Smooth muscle cell (in vitro differentiated cells): ENCODE results near the gene CLPTM1L. TPM values are rescaled to one million over a fixed set of nuclear protein-coding genes. Genes with fewer than 3 reads are reported as not detected.
"Not testable (repeated sequence)": the region's sequence is repeated elsewhere in the genome, so short reads cannot be mapped to it uniquely, and the experiment has no call there.

Experiments used
- DNase-seq: peaks from one replicate; lab custom pipeline; 2025; ENCODE audit not compliant: unreplicated experiment; lab: John Stamatoyannopoulos, UW
- H2AFZ ChIP-seq: fragments of 200-600 bp; sonication (generic); 2 replicates; pipeline ENCODE4 v1.6.0; 2016; ENCODE audit warnings: antibody characterized with exemption, low read depth, mild to moderate bottlenecking
- H3F3A ChIP-seq: fragments of 200-600 bp; sonication (generic); 2 replicates; pipeline ENCODE4 v1.6.0; 2017; ENCODE audit warnings: antibody characterized with exemption, low read depth
- H3K27ac ChIP-seq: fragments of 200-600 bp; sonication (generic); 2 replicates; pipeline ENCODE4 v1.5.1; 2016; ENCODE audit warnings: low read depth, mild to moderate bottlenecking
- H3K27me3 ChIP-seq: fragments of 200-600 bp; sonication (generic); 2 replicates; pipeline ENCODE4 v1.6.1; 2016; ENCODE audit warnings: low read depth, mild to moderate bottlenecking
- H3K36me3 ChIP-seq: fragments of 200-600 bp; sonication (generic); 2 replicates; pipeline ENCODE4 v1.5.1; 2016; ENCODE audit warnings: low read depth
- H3K4me1 ChIP-seq: fragments of 200-600 bp; sonication (generic); 2 replicates; pipeline ENCODE4 v1.5.1; 2016; ENCODE audit warnings: low read depth
- H3K4me2 ChIP-seq: fragments of 200-600 bp; sonication (generic); 2 replicates; pipeline ENCODE4 v1.6.0; 2016; ENCODE audit warnings: mild to moderate bottlenecking
- H3K4me3 ChIP-seq: fragments of 200-600 bp; sonication (generic); 2 replicates; pipeline ENCODE4 v1.5.1; 2016; ENCODE audit warnings: mild to moderate bottlenecking
- H3K79me2 ChIP-seq: fragments of 200-600 bp; sonication (generic); 2 replicates; pipeline ENCODE4 v1.6.0; 2016; ENCODE audit warnings: low read depth, mild to moderate bottlenecking
- H3K9ac ChIP-seq: fragments of 200-600 bp; sonication (generic); 2 replicates; pipeline ENCODE4 v1.6.0; 2016; ENCODE audit warnings: low read depth
- H3K9me3 ChIP-seq: fragments of 200-600 bp; sonication (generic); replicated peaks from 2 replicates; pipeline ENCODE4 v1.5.1; 2016; ENCODE audit warnings: low read depth
- H4K20me1 ChIP-seq: fragments of 200-600 bp; sonication (generic); 2 replicates; pipeline ENCODE4 v1.6.0; 2016; ENCODE audit warnings: low read depth
- WGBS: methylation state at CpG from one replicate; pipeline ENCODE4 v1.1.7; 2016; ENCODE audit warnings: low lambda C conversion rate; 5-methylcytosine and 5-hydroxymethylcytosine counted together
- polyA plus RNA-seq: library from polyadenylated mRNA; unstranded; fragments of >200 nt; fragmentation: Nextera tagmentation; extraction: Ambion mirVana; gene quantifications from 2 replicates; pipeline ENCODE4 v1.2.1, GENCODE V29; 2016
- total RNA-seq: library from RNA; depleted of rRNA; stranded (reverse); fragments of >200 nt; gene quantifications from 2 replicates; pipeline ENCODE4 v1.2.3, GENCODE V29; 2014
- TF ChIP-seq, protein P1 (sequence below): fragments of 200-600 bp; sonication (generic); IDR thresholded peaks from 2 replicates; pipeline ENCODE4 v1.5.1; 2017; ENCODE audit warnings: borderline replicate concordance, mild to moderate bottlenecking, antibody characterized with exemption; ENCODE audit not compliant: insufficient read depth, poor library complexity, severe bottlenecking

The CLPTM1L gene
- total and polyA plus RNA-seq, 2 experiments from 2014 or later = 125 to 127 TPM

DNA sequence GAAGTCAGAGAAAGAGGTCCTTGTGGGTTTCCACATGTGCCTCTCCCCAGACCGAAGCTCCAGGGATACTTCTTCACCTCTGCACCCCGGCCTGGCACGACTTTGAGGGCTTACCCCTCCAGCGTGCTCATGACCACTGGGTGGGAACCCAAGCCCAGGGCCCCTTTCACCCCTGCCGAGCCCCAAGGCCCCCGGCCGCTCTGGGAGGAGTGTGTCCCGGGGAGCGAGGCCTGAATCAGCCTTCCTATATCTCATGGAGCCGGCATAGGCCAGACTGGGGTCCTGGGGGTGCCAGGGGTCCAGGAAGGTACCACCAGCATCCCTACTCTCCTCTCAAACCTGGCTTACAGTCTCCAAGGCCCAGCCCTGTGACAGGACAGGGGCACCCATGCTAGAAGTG is 67.1 kb downstream of the CLPTM1L start:
- DNase-seq = no peak
- H3K9me3 ChIP-seq = no peaks in the 10 kb centered on the region
- TF ChIP-seq, protein P1, sequence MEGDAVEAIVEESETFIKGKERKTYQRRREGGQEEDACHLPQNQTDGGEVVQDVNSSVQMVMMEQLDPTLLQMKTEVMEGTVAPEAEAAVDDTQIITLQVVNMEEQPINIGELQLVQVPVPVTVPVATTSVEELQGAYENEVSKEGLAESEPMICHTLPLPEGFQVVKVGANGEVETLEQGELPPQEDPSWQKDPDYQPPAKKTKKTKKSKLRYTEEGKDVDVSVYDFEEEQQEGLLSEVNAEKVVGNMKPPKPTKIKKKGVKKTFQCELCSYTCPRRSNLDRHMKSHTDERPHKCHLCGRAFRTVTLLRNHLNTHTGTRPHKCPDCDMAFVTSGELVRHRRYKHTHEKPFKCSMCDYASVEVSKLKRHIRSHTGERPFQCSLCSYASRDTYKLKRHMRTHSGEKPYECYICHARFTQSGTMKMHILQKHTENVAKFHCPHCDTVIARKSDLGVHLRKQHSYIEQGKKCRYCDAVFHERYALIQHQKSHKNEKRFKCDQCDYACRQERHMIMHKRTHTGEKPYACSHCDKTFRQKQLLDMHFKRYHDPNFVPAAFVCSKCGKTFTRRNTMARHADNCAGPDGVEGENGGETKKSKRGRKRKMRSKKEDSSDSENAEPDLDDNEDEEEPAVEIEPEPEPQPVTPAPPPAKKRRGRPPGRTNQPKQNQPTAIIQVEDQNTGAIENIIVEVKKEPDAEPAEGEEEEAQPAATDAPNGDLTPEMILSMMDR = no peak
- no peaks in the 10 kb centered on the region for H3K79me2 ChIP-seq
- H3K4me3 ChIP-seq = no peak overlapping the region
- no peak overlapping the region for H3K27ac ChIP-seq
- H3F3A ChIP-seq = no peaks in the 10 kb centered on the region
- no peaks in the 10 kb centered on the region for H3K36me3 ChIP-seq
- H2AFZ ChIP-seq = no peak overlapping the region
- WGBS = 99% methylated on average over 8 of the region's 10 CpGs
- H3K9ac ChIP-seq = no peak overlapping the region
- no peaks in the 10 kb centered on the region for H4K20me1 ChIP-seq
- H3K4me1 ChIP-seq = no peaks in the 10 kb centered on the region
- H3K4me2 ChIP-seq = no peak overlapping the region
- H3K27me3 ChIP-seq = no peaks in the 10 kb centered on the region

DNA sequence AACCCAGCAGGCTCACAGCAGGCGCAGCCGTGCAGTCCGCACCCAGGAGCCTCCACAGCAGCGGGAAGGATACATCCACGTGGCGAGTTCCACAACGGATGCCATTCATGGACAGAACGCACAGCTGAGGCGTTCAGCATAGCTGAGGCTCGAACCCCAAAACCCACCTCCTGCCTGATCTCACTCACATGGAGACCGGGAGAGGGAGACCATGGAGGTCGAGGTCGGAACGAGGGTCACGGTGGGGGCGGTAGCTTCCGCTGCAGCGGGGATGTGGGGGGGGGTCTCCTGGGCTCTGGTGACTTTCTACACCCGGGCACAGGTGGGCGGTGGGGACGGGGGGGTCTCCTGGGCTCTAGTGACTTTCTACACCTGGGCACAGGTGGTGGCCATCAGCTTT is 67.6 kb downstream of the CLPTM1L start:
- TF ChIP-seq, protein P1 = no peak
- H3K9ac ChIP-seq = no peak overlapping the region
- H3K4me3 ChIP-seq = no peak overlapping the region
- WGBS = 91% methylated on average over 20 of the region's 21 CpGs
- H3K4me2 ChIP-seq = no peak overlapping the region
- H4K20me1 ChIP-seq = no peaks in the 10 kb centered on the region
- no peaks in the 10 kb centered on the region for H3K79me2 ChIP-seq
- no peak overlapping the region for H3K27ac ChIP-seq
- no peaks in the 10 kb centered on the region for H3K27me3 ChIP-seq
- H3F3A ChIP-seq = no peaks in the 10 kb centered on the region
- H3K36me3 ChIP-seq = no peaks in the 10 kb centered on the region
- H2AFZ ChIP-seq = no peak overlapping the region
- H3K4me1 ChIP-seq = no peaks in the 10 kb centered on the region
- H3K9me3 ChIP-seq = no peaks in the 10 kb centered on the region
- DNase-seq = no peak

DNA sequence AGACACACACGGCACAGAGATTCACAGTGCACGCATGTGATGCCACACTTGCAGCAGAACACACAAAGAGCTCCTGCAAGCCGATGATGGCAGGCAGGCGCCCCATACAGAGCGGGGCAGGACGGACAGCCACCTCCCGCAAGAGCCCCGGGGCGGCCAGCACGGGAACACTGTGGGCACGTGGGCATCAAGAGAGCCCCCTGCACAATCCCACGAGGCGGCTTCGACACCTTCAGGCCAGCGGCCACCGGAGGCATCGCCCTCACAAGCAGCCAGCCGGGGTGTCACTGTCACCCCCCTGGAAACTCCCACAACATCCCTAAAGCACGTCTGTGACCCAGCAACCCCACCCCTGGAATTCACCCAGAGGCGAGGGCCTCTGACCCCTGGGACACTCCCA is 68.0 kb downstream of the CLPTM1L start:
- no peaks in the 10 kb centered on the region for H3K36me3 ChIP-seq
- DNase-seq = no peak
- H3K4me1 ChIP-seq = no peaks in the 10 kb centered on the region
- no peak overlapping the region for H3K27ac ChIP-seq
- H4K20me1 ChIP-seq = no peaks in the 10 kb centered on the region
- H3F3A ChIP-seq = no peaks in the 10 kb centered on the region
- H3K9ac ChIP-seq = no peak overlapping the region
- no peak overlapping the region for H2AFZ ChIP-seq
- WGBS = 93% methylated on average over 20 of the region's 20 CpGs
- TF ChIP-seq, protein P1 = no peak
- H3K27me3 ChIP-seq = no peaks in the 10 kb centered on the region
- H3K4me2 ChIP-seq = no peak overlapping the region
- no peaks in the 10 kb centered on the region for H3K79me2 ChIP-seq
- H3K9me3 ChIP-seq = no peaks in the 10 kb centered on the region
- H3K4me3 ChIP-seq = no peak overlapping the region

DNA sequence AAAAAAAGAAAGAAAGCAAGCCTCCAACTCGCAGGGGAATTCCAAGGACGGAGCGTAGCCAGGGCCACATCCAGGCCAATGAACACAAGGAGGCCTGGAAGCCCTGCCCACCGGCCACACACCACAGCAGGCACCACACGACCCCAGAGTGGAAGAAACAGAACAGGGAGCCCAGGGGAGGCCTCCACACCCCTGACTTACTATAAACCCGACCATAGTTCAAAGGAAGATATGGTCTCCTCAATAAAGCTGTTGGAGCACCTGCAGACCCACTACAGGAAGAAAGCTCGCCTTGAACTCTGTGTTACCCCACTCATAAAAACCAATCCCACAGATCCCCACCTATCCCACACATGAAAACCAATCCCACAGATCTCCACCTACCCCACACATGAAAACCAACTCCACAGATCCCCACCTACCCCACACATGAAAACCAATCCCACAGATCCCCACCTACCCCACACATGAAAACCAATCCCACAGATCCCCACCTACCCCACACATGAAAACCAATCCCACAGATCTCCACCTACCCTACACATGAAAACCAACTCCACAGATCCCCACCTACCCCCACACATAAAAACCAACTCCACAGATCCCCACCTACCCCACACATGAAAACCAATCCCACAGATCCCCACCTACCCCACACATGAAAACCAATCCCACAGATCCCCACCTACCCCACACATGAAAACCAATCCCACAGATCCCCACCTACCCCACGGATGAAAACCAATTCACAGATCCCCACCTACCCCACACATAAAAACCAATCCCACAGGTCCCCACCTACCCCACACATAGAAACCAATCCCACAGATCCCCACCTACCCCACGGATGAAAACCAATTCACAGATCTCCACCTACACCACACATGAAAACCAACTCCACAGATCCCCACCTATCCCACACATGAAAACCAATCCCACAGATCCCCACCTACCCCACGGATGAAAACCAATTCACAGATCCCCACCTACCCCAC is 69.2 kb downstream of the CLPTM1L start:
- not testable (repeated sequence) for H3K4me2 ChIP-seq, H3K79me2 ChIP-seq, H3F3A ChIP-seq, H3K4me3 ChIP-seq, DNase-seq, H3K9me3 ChIP-seq, H4K20me1 ChIP-seq, H3K27me3 ChIP-seq, H2AFZ ChIP-seq, H3K36me3 ChIP-seq, H3K9ac ChIP-seq, H3K27ac ChIP-seq, H3K4me1 ChIP-seq
- 85% methylated on average over 9 of the region's 10 CpGs for WGBS
